8988T (cell line): Measurements from ENCODE around the gene WWC1.
A peak's percentile ranks its signal among the peaks of the same experiment; 100 is the strongest.

Experiments
- DNase-seq: peaks from one replicate; pipeline ENCODE4 v3.0.0; 2011

The WWC1 gene

DNA sequence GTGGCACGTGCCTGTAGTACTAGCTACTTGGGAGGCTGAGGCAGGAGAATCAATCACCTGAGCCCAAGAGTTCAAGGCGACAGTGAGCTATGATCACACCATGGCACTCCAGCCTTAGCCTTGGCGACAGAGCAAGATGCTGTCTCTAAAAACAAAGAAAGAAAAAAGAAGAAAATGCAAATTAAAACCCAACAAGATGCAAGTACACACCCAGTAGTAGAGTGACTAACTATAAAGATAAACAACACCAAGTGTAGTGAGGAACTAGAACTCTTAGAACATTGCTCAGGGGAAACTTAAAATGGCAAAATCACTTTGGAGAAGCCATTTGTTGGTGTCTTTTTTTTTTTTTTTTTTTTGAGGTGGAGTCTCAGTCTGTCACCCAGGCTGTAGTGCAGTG, 160.1 kb downstream of the WWC1 start:
- no peak for DNase-seq

DNA sequence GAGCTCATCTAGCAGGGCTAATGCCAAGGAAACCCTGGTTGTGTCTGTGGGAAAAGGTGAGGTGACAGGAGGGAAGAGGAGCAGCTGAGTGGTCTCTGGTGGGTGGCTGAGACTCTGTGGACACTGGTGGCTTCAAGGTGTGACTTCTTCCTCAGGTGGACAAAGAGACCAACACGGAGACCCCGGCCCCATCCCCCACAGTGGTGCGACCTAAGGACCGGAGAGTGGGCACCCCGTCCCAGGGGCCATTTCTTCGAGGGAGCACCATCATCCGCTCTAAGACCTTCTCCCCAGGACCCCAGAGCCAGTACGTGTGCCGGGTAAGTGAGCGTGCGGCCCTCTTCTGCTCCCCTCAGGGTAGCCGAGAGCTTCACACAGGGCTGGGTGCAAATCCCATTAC, 163.8 kb downstream of the WWC1 start:
- DNase-seq = no peak

DNA sequence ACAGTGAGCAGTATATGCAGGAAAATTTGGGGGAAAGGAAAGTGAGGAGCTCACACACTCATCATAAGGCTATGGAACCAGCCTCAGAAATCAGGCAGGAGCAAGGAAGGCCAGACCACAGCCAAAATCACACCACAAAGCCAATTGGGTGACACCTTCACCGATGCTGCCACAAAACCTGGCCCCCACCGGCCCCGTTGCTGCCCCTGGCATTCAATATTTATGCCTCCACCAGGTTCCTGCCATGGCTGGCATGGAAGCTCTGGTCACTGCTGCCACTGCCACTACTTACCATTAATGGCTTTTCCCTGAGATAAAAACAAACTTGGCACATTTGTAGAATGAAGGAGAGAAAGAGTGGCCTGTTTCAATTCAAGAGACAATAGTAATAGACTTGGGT, 166.1 kb downstream of the WWC1 start:
- DNase-seq = no peak

DNA sequence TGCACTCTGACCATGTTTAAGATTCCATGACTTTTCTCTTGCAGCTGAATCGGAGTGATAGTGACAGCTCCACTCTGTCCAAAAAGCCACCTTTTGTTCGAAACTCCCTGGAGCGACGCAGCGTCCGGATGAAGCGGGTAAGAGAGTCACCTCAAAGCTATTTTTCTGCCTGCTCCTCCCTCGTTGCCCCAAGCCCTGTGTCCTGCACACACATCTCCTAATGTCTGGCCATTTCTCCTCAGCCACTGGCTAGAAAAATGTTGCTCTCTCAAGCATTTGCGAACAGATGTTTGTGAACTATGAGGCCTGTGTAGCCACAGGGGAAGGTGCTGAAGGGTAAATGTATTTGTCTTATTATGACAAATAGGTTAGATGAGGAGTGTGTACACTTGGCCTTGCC, 169.2 kb downstream of the WWC1 start:
- no peak for DNase-seq

DNA sequence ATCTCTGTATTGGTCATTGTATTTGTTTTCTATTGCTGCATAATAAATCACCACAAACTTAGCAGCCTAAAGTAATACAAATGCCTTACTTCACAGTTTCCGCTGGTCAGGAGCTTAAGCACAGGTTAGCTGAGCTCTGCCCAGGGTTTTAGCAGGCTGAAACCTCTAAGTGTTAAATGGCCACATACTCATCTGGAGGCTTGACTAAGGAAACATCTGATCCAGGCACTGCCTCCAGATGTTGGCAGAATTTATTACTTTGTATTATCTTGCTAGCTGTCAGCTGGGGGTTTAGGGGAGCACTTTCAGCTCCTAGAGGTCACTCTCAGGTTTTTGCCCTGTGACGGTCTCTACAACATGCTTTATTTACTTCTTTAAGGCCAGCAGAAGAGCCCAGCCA, 171.6 kb downstream of the WWC1 start:
- no peak for DNase-seq

DNA sequence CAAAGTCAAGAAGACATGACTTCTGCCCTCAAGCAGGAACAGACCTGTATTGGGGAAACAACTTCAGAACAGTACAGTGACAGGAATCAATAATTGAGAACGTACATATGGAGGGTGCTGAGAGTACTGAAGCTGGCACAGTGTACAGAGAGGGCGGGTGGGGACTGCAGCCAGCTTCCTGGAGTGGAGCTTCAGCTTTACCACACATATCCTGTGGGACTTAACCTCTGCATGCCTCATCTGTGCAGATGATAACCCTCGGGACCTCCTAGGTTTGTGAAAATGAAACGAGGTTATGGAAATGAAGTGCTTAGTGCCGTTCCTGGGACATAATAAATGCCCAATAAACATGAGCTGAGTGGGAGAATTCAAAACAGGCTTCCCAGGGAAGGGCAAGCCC, 172.8 kb downstream of the WWC1 start:
- no peak for DNase-seq

DNA sequence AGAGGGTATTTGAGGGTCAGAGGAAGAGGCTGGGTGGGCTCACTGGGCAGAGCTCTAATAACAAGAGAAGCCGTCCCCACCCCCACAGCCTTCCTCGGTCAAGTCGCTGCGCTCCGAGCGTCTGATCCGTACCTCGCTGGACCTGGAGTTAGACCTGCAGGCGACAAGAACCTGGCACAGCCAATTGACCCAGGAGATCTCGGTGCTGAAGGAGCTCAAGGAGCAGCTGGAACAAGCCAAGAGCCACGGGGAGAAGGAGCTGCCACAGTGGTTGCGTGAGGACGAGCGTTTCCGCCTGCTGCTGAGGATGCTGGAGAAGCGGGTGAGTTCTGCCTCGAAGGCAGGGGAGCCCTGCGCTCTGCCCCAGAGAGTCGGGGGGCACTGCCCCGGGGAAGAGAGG, 173.2 kb downstream of the WWC1 start:
- no peak for DNase-seq

DNA sequence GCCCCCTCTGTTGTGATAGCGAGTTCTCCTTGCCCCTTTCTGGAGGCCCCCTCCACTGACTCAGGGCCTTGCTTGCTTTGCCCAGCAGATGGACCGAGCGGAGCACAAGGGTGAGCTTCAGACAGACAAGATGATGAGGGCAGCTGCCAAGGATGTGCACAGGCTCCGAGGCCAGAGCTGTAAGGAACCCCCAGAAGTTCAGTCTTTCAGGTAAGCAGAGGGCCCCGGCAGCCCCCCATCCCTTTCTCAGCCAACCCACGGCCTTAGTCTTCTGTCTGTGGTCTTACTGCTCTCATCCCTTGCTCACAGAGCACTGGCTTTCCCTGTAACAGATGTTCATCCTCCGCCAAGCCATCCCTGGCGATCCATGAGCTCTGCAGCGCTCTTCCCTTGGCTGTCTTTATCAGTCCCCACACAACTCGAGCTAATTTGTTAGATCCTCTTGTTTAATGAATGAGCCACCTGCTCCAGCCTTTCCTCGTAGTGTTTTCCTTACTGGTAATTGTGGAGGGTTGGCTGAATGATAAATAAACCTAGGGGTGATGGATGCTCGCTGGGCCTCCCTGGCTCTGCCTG, 176.4 kb downstream of the WWC1 start:
- no peak for DNase-seq

DNA sequence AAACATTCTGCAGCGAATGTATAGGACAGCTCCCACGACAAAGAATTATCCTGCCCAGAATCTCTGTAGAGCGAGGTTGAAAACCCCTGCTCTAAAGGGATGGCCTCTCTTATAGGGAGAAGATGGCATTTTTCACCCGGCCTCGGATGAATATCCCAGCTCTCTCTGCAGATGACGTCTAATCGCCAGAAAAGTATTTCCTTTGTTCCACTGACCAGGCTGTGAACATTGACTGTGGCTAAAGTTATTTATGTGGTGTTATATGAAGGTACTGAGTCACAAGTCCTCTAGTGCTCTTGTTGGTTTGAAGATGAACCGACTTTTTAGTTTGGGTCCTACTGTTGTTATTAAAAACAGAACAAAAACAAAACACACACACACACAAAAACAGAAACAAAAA, 177.4 kb downstream of the WWC1 start:
- DNase-seq = no peak

DNA sequence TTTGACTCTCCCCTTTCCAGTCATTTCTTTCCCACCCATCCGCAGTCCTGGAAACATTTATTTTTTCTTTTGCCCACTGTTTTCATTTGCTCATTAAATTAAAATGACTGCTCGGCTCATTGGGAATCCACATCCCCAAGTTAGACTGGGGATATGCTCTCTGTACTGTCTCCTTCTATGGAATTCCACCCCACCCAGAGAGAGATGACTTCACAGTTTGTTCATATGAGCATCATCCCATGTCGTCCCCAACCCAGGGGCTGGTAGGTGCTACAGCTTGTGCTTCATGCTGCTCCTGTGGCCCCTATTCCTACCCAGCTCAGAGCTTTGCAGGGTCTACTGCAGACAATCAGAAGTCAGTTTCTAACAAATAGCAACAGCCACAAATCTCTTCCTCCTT, 178.4 kb downstream of the WWC1 start:
- DNase-seq = no peak

DNA sequence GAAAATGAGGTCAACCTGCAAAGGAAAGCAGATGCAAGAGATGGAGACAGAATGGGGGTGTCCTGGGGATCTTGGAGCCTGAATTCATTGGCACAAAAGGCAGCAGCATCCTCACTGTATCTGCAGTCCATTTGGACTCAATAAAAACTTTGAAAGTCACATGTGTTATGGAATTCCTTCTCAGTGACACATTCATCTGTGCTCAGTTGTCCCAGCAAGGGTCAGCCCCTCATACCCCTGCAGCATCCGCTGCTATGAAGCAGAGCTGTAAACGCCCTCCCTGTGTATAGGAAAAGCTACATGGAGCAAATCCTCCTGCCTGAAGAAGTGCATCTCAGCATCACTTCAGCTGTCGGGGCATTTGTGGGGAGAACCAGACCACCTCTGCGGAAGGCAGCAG, 180.3 kb downstream of the WWC1 start:
- DNase-seq = no peak

DNA sequence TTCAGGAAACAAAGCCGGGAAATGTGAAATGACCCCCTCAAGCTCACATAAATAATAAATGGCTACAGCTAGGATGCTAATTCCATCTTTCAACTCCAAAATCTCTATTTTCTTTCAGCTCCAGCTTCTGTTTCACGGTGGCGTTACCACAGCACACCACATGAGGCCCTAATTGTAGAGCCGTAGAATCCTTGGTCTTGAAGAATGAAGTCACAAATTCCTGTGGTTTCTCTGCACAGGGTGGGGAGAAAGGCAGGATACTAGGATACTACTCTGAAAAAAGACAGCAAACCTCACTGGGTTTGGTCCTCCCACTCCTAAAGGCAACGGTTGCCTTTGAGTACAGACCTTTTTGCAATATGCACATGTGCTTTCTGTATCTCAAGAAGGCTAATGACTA, 180.9 kb downstream of the WWC1 start:
- peak; percentile 40 for DNase-seq

DNA sequence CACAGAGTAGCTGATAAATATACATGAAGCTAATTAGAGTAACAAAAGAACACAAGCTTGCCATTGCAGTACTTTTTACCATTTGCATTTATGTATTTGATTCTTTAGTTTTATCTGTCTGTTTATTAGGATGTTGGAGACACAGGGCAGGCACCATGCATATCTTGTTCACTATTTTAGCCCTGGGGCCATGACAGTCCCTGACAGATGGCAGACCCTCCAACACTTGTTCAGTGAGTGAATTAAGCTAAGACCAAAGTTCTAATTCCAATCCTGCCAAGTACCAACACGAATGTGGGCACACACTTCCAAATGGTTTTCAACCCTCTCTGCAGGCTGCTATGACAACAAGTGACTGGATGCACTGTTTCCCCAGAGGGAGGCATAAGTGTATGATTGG, 182.9 kb downstream of the WWC1 start:
- no peak for DNase-seq

DNA sequence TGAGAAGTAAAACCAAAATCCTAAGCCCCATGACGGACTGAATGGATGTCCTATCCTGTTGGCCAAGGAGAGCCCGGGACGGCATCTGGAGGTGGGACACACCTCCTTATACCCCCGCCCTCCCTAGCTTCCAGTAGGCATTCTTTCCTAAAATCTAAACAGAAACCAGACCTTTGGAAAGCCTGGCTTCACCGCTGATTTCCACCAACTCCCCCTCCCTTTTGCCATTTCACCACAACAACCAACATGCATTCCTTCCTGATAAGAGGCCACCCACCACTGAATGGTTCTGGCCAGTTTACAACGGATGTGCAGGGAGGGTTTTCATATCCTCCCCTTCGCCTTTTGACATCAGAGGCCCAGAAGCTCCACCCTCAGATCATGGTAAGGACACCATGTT, 185.6 kb downstream of the WWC1 start:
- no peak for DNase-seq

DNA sequence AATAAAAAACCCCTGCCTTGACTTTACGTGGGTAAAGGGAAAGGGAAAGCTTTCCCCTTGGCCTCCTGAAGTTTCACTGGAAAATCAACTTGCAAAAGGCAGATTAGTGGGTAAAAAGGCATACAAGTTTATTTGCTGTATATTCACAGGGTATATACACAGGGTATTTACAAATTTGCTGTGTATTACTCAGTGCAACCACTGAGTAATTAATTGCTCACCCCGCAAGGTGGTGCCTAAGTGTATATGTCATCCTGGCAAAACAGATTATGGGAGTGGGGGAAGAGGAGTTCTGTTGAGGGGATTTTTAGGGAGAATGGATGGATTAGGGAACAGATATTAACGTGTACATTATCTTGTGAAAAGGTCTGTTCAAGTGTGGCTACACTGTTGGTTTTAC, 187.7 kb downstream of the WWC1 start:
- DNase-seq = no peak

DNA sequence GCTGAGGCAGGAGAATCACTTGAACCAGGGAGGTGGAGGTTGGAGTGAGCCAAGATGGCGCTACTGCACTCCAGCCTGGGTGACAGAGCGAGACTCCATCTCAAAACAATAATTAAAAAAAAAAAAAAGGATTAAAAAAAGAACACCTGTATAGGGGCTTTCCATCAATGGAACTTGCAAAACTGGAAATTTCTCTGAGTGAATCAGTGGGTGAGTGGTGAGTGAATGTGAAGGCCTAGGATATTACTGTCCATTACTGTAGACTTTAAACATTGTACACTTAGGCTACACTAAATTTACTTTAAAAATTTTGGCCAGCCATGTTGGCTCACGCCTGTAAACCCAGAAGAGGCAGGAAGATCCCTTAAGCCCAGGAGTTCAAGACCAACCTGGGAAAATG, 189.2 kb downstream of the WWC1 start:
- DNase-seq = no peak

DNA sequence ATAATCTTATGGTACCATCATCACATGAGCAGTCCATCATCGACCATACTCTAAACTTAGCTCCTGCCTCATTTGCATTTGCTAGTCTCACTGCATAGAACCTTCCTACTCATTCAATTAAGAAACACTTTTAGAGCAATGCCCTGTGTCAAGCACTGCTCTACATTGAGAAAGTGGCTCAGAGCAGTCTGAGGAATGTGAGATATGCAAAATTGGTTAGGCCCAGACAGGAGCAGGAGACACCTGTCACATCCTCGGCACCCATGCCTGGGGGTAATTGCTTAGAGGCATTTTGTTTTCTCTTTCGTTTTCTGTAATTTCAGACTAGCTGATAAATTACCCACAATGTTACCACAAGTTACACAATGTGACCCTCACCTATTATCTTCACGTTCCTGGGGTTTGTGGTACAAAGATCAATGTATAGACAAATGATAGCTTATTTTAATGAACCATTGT, 189.9 kb downstream of the WWC1 start:
- DNase-seq = no peak

DNA sequence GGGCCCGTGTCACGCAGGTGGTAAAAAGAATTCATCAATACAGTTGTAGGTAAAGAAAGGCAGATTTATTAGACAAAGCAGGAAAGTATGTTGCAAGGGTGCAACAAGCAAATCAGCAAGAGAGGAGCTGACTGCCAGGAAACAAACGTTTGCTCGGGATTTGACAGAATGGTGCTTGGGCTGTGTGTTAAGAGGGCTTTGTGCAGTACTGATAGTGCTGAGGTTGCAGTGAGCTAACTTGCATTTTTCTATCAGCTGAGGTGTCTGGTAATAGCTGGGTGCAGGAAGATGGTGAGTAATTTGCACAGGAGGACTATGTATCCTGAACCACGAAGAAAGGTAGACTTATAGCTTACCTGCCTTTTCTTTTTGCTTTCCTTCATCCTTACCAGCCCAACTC, 190.9 kb downstream of the WWC1 start:
- DNase-seq = no peak

DNA sequence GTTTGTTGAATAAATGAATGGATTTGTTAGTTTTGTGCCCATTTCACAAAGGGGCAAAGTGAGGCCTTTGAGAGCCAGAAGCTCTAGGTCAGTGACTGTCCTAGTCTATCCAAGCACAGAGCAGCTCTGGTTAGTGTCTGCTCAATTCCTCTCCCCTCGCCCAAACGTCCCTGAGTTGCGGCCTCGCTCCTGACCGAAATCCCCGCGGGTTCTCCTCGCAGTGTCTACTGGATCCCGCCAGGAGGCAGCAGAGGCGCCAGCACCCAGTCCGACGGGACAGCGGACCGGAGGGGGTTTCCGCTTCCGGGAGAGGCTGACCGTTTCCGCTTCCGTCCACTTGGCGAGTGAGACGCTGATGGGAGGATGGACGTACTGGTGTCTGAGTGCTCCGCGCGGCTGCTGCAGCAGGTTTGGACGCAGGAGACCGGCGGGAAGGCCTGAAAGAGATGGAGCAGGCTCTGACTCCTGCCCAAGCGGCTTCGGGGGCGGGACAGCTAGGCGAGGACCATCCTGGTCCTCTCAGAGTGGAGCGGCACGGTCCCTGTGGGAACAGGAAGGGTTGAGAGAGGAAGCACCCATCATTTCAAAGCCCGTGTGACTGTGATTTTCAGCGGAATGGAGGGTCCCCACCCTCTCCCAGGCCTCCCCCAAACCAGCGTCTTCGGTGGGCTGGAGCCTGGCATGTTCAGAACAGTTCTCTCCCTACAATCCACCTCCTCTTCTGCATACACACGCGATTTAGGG, 194.9 kb downstream of the WWC1 start, which contains the start of gene RARS1:
TSS of gene RARS1 (plus strand) at position 336 of the 744 bp plus-strand sequence. CDS start at position 364, 28 bp downstream.
- DNase-seq = peak; percentile 80

DNA sequence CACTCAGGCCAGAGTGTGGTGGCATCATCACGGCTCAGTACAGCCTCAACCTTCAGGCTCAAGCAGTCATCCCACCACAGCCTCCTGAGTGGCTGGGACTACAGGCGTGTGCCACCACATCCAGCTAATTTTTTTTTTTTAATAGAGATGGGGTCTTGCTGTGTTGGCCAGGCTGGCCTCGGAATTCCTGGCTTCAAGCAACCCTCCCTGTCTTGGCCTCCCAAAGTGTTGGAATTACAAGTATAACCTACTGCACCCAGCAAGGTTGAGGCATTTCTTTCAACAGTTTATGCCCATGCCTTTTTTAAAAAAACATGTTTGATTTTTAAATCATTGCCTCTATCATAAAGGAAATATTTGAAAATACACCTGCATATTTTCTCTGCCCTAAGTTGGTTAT, 197.6 kb downstream of the WWC1 start:
- no peak for DNase-seq

DNA sequence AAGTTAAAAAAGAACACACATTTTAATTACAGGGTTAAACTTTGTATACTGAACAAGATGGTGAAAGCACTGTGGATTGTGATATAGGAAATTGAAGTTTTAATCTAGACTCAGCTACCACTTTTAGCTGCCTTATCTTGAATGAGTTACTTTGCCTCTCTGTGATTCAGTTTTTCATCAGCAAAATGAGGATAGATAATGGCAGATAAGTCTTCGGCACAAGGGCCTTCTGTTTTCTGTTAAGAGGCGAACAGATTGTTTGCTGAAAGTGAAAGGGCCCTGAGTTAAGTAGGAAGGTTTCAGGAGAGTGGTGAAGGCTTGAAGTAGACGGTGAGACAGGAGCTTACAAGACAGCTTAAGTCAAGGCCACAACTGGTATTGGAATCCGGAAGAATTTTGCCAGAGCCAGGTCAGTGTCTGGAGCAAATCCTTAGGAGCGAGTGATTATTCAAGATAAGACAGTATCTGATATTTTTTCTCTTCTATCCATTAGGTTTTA, 202.7 kb downstream of the WWC1 start:
- no peak for DNase-seq

DNA sequence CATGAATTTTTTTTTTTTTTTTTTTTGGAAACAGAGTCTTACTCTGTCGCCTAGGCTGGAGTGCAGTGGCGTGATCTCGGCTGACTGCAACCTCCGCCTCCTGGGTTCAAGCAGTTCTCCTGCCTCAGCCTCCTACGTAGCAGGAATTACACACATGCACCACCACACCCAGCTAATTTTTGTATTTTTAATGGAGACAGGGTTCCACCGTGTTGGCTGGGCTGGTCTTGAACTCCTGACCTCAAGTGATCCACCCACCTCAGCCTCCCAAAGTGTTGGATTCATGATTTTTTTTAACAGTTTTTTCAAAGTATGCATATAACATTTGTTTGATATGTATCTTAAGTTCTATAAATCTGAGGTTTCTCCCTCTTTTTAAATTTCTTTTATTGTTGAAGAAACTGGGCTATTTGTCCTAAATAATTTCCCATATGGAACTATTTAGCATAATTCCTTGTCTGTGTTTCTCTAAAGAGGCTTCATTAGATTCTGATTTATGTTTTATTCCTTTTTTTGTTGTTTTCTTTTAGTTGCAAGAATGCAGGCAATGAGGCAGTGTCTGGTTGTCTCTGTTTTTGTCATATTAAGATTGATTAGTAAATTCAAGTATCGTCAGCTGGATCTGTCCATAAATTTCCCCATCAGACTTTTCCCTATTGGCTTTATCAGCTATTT, 211.3 kb downstream of the WWC1 start:
- no peak for DNase-seq

DNA sequence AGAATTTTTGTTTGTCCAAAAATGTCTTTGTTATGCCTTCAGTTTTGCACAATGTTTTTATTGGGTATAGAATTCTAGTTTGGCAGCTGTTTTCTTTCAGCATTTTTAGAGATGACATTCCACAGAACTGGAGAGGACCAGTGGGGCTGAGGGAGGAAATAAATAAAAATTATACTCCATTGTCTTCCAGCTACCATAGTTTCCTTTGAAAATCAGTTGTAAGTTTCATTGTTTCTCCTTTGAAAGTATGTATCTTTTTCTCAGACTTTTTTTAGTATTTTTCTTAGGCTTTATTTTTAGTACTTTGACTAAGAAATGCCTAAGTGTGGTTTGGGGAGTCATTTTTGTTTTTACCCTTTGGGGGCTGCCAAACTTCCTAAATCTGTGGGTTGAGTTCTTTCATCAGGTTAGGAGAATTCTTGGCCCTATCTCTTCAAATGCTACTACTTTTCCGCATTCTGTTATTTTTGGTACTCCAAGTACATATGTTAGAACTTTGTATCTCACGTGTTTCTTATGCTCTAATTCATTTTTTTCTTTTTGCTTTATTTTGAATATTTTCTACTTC, 222.5 kb downstream of the WWC1 start:
- no peak for DNase-seq
